GM12878 (cell line): ENCODE measurements around the gene ABCC2. TPM values are rescaled to one million over a fixed set of nuclear protein-coding genes. Genes with fewer than 3 reads are reported as not detected.

ENCODE experiments used
- NRF1 ChIP-seq: conservative IDR thresholded peaks from 2 replicates; pipeline ENCODE4 v1.6.1; 2011; ENCODE audit warnings: mild to moderate bottlenecking, low read depth, low read length, improper control_type of control experiment
- ZNF207 ChIP-seq: fragments of 450-650 bp; IDR thresholded peaks from 2 replicates; pipeline ENCODE4 v1.6.1; 2014; ENCODE audit warnings: antibody characterized with exemption, mild to moderate bottlenecking, borderline replicate concordance
- ZNF274 ChIP-seq: IDR thresholded peaks from one replicate; pipeline ENCODE4 v1.8.0; 2011; ENCODE audit not compliant: insufficient read length, insufficient read depth
- polyA plus RNA-seq, 11 experiments: library from polyadenylated mRNA; depleted of rRNA in 4 of 11; unstranded in 6 of 11; stranded (reverse) in 5 of 11; fragments of >200 nt; fragmentation: Nextera tagmentation in 4 of 11; fragmentation: Illumina TruSeq in 1 of 11; extraction: Ambion mirVana in 4 of 11; extraction: Trizol in 1 of 11; gene quantifications; 1 replicate in 1 of 11; 2 replicates in 10 of 11; pipeline versions ENCODE4 v1.2.1 to v1.2.3, GENCODE V29; 2011 to 2016; ENCODE audit warnings: inconsistent platforms in 2 of 11, missing spikeins in 2 of 11, low read depth in 1 of 11
- total RNA-seq, 4 experiments: library from RNA; depleted of rRNA in 3 of 4; stranded (reverse); fragments of >200 nt in 3 of 4; fragmentation: Illumina TruSeq in 1 of 4; extraction: Trizol in 1 of 4; gene quantifications; 2 replicates each; pipeline versions ENCODE4 v1.2.1 to v1.2.3, GENCODE V29; 2013 to 2021
- TF ChIP-seq, protein P1 (sequence below): fragments of 450-650 bp; IDR thresholded peaks from 2 replicates; pipeline ENCODE4 v1.6.1; 2016; ENCODE audit warnings: mild to moderate bottlenecking, moderate library complexity, borderline replicate concordance
- TF ChIP-seq, protein P2 (sequence below): fragments of 450-650 bp; IDR thresholded peaks from 2 replicates; pipeline ENCODE4 v1.6.1; 2017; ENCODE audit warnings: antibody characterized with exemption, mild to moderate bottlenecking, moderate library complexity

The ABCC2 gene
- total and polyA plus RNA-seq, 10 of the 15 experiments (the other 5 are each of a cell fraction or from before 2014, with no cell fraction given), result 0.02 to 0.95 (median 0.21) TPM

DNA sequence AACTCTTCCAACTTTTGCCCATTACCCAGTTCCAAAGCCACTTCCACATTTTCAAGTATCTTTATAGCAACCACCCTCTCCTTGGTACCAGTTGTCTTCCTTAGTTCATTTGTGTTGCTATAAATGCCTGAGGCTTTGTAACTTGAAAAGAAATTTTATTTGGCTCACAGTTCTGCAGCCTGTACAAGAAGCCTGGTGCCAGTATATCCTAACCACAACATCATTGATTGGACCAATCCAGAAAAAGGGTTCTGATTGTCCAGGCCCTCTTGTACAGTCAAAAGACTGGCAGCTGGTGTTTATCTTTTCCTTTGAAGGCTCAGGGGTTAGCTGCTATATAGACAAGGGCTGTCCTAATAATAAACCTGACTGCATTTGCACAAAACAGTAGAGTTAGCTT lies 21.1 kb upstream of the ABCC2 start (continued):
- TF ChIP-seq, protein P1, sequence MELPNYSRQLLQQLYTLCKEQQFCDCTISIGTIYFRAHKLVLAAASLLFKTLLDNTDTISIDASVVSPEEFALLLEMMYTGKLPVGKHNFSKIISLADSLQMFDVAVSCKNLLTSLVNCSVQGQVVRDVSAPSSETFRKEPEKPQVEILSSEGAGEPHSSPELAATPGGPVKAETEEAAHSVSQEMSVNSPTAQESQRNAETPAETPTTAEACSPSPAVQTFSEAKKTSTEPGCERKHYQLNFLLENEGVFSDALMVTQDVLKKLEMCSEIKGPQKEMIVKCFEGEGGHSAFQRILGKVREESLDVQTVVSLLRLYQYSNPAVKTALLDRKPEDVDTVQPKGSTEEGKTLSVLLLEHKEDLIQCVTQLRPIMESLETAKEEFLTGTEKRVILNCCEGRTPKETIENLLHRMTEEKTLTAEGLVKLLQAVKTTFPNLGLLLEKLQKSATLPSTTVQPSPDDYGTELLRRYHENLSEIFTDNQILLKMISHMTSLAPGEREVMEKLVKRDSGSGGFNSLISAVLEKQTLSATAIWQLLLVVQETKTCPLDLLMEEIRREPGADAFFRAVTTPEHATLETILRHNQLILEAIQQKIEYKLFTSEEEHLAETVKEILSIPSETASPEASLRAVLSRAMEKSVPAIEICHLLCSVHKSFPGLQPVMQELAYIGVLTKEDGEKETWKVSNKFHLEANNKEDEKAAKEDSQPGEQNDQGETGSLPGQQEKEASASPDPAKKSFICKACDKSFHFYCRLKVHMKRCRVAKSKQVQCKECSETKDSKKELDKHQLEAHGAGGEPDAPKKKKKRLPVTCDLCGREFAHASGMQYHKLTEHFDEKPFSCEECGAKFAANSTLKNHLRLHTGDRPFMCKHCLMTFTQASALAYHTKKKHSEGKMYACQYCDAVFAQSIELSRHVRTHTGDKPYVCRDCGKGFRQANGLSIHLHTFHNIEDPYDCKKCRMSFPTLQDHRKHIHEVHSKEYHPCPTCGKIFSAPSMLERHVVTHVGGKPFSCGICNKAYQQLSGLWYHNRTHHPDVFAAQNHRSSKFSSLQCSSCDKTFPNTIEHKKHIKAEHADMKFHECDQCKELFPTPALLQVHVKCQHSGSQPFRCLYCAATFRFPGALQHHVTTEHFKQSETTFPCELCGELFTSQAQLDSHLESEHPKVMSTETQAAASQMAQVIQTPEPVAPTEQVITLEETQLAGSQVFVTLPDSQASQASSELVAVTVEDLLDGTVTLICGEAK, result no peak
- TF ChIP-seq, protein P2, sequence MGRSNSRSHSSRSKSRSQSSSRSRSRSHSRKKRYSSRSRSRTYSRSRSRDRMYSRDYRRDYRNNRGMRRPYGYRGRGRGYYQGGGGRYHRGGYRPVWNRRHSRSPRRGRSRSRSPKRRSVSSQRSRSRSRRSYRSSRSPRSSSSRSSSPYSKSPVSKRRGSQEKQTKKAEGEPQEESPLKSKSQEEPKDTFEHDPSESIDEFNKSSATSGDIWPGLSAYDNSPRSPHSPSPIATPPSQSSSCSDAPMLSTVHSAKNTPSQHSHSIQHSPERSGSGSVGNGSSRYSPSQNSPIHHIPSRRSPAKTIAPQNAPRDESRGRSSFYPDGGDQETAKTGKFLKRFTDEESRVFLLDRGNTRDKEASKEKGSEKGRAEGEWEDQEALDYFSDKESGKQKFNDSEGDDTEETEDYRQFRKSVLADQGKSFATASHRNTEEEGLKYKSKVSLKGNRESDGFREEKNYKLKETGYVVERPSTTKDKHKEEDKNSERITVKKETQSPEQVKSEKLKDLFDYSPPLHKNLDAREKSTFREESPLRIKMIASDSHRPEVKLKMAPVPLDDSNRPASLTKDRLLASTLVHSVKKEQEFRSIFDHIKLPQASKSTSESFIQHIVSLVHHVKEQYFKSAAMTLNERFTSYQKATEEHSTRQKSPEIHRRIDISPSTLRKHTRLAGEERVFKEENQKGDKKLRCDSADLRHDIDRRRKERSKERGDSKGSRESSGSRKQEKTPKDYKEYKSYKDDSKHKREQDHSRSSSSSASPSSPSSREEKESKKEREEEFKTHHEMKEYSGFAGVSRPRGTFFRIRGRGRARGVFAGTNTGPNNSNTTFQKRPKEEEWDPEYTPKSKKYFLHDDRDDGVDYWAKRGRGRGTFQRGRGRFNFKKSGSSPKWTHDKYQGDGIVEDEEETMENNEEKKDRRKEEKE, result no peak
- TF ChIP-seq NRF1 (no peak), ZNF274 (no peak), ZNF207 (no peak)
